MCF 10A (cell line): ENCODE data around the gene OXT. TPM values are rescaled to one million over a fixed set of nuclear protein-coding genes. Genes with fewer than 3 reads are reported as not detected.

ENCODE experiments used
- BruUV-seq: library from RNA; stranded (reverse); fragments of 400-500 nt; replicated peaks from 2 replicates; lab custom pipeline; 2021; lab: Mats Ljungman, UMichigan
- CTCF ChIA-PET: fragments of 300-600 bp; sonication (Branson Sonifier 250); formaldehyde crosslinking; extraction: SDS; loops from one replicate; lab custom pipeline; 2021; ENCODE audit warnings: antibody characterized with exemption, inconsistent platforms; lab: Yijun Ruan, JAX
- POLR2A ChIA-PET: fragments of 300-600, 350-650 bp; sonication (Branson Sonifier 250); formaldehyde crosslinking; extraction: SDS; loops from one replicate; lab custom pipeline; 2020; ENCODE audit warnings: antibody characterized with exemption, inconsistent platforms; lab: Yijun Ruan, JAX
- DNase-seq: peaks from one replicate; pipeline ENCODE4 v3.0.0-alpha.2; 2018; ENCODE audit not compliant: unreplicated experiment
- H3K27ac Mint-ChIP-seq: one replicate; pipeline ENCODE4 v1.8.0; 2022; ENCODE audit warnings: mild to moderate bottlenecking, low read depth, mixed read lengths; ENCODE audit not compliant: unreplicated experiment
- H3K27me3 Mint-ChIP-seq: one replicate; pipeline ENCODE4 v1.8.0; 2022; ENCODE audit warnings: mixed read lengths; ENCODE audit not compliant: insufficient read depth, unreplicated experiment
- H3K36me3 Mint-ChIP-seq: one replicate; pipeline ENCODE4 v1.8.0; 2022; ENCODE audit warnings: mild to moderate bottlenecking, moderate library complexity, mixed read lengths; ENCODE audit not compliant: insufficient read depth, unreplicated experiment
- H3K4me1 Mint-ChIP-seq: one replicate; pipeline ENCODE4 v1.8.0; 2022; ENCODE audit warnings: mixed read lengths; ENCODE audit not compliant: insufficient read depth, unreplicated experiment
- H3K4me3 Mint-ChIP-seq: one replicate; pipeline ENCODE4 v1.8.0; 2022; ENCODE audit warnings: mild to moderate bottlenecking, moderate library complexity, mixed read lengths; ENCODE audit not compliant: unreplicated experiment
- H3K9me3 Mint-ChIP-seq: one replicate; pipeline ENCODE4 v1.8.0; 2022; ENCODE audit warnings: mixed read lengths; ENCODE audit not compliant: unreplicated experiment
- CTCF ChIP-seq: fragments of 200-600 bp; IDR thresholded peaks from one replicate; pipeline ENCODE4 v1.8.0; 2022; ENCODE audit warnings: antibody characterized with exemption, mild to moderate bottlenecking; ENCODE audit not compliant: unreplicated experiment
- intact Hi-C: fragments of 100-400 bp; cut with micrococcal nuclease; formaldehyde crosslinking; loops from 2 replicates; pipeline ENCODE4 v1.14.1; 2022
- total RNA-seq: library from RNA; stranded (reverse); gene quantifications from 2 replicates; pipeline ENCODE4 v1.2.3, GENCODE V29; 2022

OXT gene
- total RNA-seq, 1 experiment from 2014 or later: not detected

- ChIA-PET CTCF (interaction anchor here (2.8 to 2.9 kb wide), 2 partner anchors 15 to 48 kb away, joined by 12 to 17 read pairs; no protein-coding TSS in a partner anchor), POLR2A (interaction anchor here (1.2 kb wide), 1 partner anchor 9 kb away, joined by 3 read pairs; no protein-coding TSS in a partner anchor)
- no TSS peak for BruUV-seq
- Mint-ChIP-seq H3K4me3 (no peak overlapping the region), H3K27me3 (no peaks in the 10 kb centered on the region), H3K36me3 (peaks cover 5% of the 10 kb centered on the region), H3K27ac (no peak overlapping the region), H3K9me3 (no peaks in the 10 kb centered on the region), H3K4me1 (peaks cover 5% of the 10 kb centered on the region)
- no peak for TF ChIP-seq CTCF
- DNase-seq: no peak
- intact Hi-C loops: no loop called here
Observed at GRCh38 chr20:3101737-3102574, 30.5 kb downstream of the OXT start.

- no peak for DNase-seq
- H3K4me3 Mint-ChIP-seq: no peak overlapping the region
- H3K36me3 Mint-ChIP-seq: peaks cover 5% of the 10 kb centered on the region
- H3K4me1 Mint-ChIP-seq: peaks cover 5% of the 10 kb centered on the region
- ChIA-PET CTCF (interaction anchor here (2.8 to 2.9 kb wide), 2 partner anchors 15 to 49 kb away, joined by 12 to 17 read pairs; no protein-coding TSS in a partner anchor), POLR2A (interaction anchor here (1.1 to 1.4 kb wide), 3 partner anchors 8 to 56 kb away, joined by 3 to 5 read pairs (median 3); no protein-coding TSS in a partner anchor)
- intact Hi-C loops: no loop called here
- no peaks in the 10 kb centered on the region for H3K9me3 Mint-ChIP-seq
- TF ChIP-seq CTCF: no peak
- H3K27ac Mint-ChIP-seq: no peak overlapping the region
- H3K27me3 Mint-ChIP-seq: no peaks in the 10 kb centered on the region
- BruUV-seq: no TSS peak
Observed at GRCh38 chr20:3102575-3103368, 31.4 kb downstream of the OXT start.

- H3K36me3 Mint-ChIP-seq: peaks cover 5% of the 10 kb centered on the region
- no peak overlapping the region for H3K4me3 Mint-ChIP-seq
- DNase-seq: peak; percentile 46
- ChIA-PET CTCF (interaction anchor here (0.9 to 1.5 kb wide), 3 partner anchors 10 to 50 kb away, joined by 3 to 8 read pairs (median 3); no protein-coding TSS in a partner anchor), POLR2A (interaction anchor here (0.9 to 1.4 kb wide), 4 partner anchors 16 to 210 kb away, joined by 3 to 5 read pairs (median 3); no protein-coding TSS in a partner anchor)
- intact Hi-C loops: no loop called here
- no peaks in the 10 kb centered on the region for H3K9me3 Mint-ChIP-seq
- no peaks in the 10 kb centered on the region for H3K27me3 Mint-ChIP-seq
- no peak overlapping the region for H3K27ac Mint-ChIP-seq
- no peak for TF ChIP-seq CTCF
- BruUV-seq: no TSS peak
- peaks cover 5% of the 10 kb centered on the region for H3K4me1 Mint-ChIP-seq
Observed at GRCh38 chr20:3103369-3104032, 32.1 kb downstream of the OXT start.
